HepG2 (cell line): ENCODE measurements around the gene SPI1. TPM values are rescaled to one million over a fixed set of nuclear protein-coding genes. Genes with fewer than 3 reads are reported as not detected.

Source experiments
- ATAC-seq: fragments of 200-7000 bp; cut with Tn5 transposase; 3 replicates; pipeline ENCODE4 v1.9.1; 2020; ENCODE audit warnings: mild to moderate bottlenecking, moderate library complexity
- BruUV-seq: library from RNA; stranded (reverse); fragments of 400-500 nt; replicated peaks from 2 replicates; lab custom pipeline; 2021; lab: Mats Ljungman, UMichigan
- CTCF ChIA-PET: fragments of 300-600 bp; formaldehyde crosslinking; extraction: SDS; loops from one replicate; lab custom pipeline; 2021; ENCODE audit warnings: low total read pairs, inconsistent platforms, low intra/inter-chr PET ratio; lab: Yijun Ruan, JAX
- POLR2A ChIA-PET: fragments of 350-600 bp; sonication (Branson Sonifier 250); formaldehyde crosslinking; loops from one replicate; lab custom pipeline; 2020; ENCODE audit warnings: antibody characterized with exemption, inconsistent platforms; lab: Yijun Ruan, JAX
- DNase-seq: peaks from one replicate; pipeline ENCODE4 v3.0.0-alpha.2; 2015; ENCODE audit warnings: low spot score
- FAIRE-seq: peaks from 3 replicates; lab custom pipeline; 2011; peaks lifted over from hg19 to GRCh38; lab: Jason Lieb, UNC
- H2AFZ ChIP-seq: one replicate; pipeline ENCODE4 v1.6.1; 2011; ENCODE audit warnings: low read length, inconsistent platforms
- H3K27ac ChIP-seq: fragments of 300-600 bp; 3 replicates; pipeline ENCODE4 v1.8.0; 2011; ENCODE audit warnings: mixed run types, mild to moderate bottlenecking, mixed read lengths, low read length, inconsistent platforms; ENCODE audit not compliant: insufficient read depth; ENCODE audit errors: extremely low read length
- H3K27me3 ChIP-seq, 2 experiments: fragments of 200-600 bp in 1 of 2; 2 replicates in 1 of 2; 3 replicates in 1 of 2; pipeline versions ENCODE4 v1.6.0 to v1.8.0; 2011; ENCODE audit warnings: low read length in 2 of 2, mild to moderate bottlenecking in 2 of 2, moderate library complexity in 2 of 2, inconsistent platforms in 1 of 2; ENCODE audit not compliant: insufficient read depth in 2 of 2, control insufficient read depth in 1 of 2
- H3K36me3 ChIP-seq, 2 experiments: fragments of 200-600 bp in 1 of 2; replicated peaks in 1 of 2; 2 replicates in 1 of 2; 3 replicates in 1 of 2; pipeline versions ENCODE4 v1.5.1 to v1.8.0; 2011; ENCODE audit warnings: low read length in 2 of 2, inconsistent platforms in 1 of 2; ENCODE audit not compliant: insufficient read depth in 2 of 2, control insufficient read depth in 1 of 2
- H3K4me1 ChIP-seq: 2 replicates; pipeline ENCODE4 v1.5.1; 2012; ENCODE audit warnings: low read length, inconsistent platforms; ENCODE audit not compliant: insufficient read depth
- H3K4me2 ChIP-seq: 2 replicates; pipeline ENCODE4 v1.6.0; 2011; ENCODE audit warnings: low read depth, low read length, inconsistent platforms
- H3K4me3 ChIP-seq, 3 experiments: fragments of 200-600 bp in 1 of 3; sonication (generic), shearing (Covaris generic) in 1 of 3; replicated peaks in 1 of 3; 2 replicates each; pipeline ENCODE4 v1.5.1; 2011 to 2016; ENCODE audit warnings: low read length in 3 of 3, inconsistent platforms in 2 of 3, low read depth in 2 of 3, mild to moderate bottlenecking in 2 of 3, control low read depth in 1 of 3, mixed read lengths in 1 of 3; ENCODE audit not compliant: insufficient read depth in 1 of 3
- H3K79me2 ChIP-seq: one replicate; pipeline ENCODE4 v1.6.1; 2011; ENCODE audit warnings: low read length, inconsistent platforms; ENCODE audit not compliant: insufficient read depth
- H3K9ac ChIP-seq: 2 replicates; pipeline ENCODE4 v1.6.0; 2011; ENCODE audit warnings: mild to moderate bottlenecking, low read depth, low read length, inconsistent platforms; ENCODE audit not compliant: insufficient read depth
- H3K9me3 ChIP-seq: 2 replicates; pipeline ENCODE4 v1.5.1; 2012; ENCODE audit warnings: mild to moderate bottlenecking, low read length
- H4K20me1 ChIP-seq: 2 replicates; pipeline ENCODE4 v1.6.0; 2011; ENCODE audit warnings: inconsistent platforms, mild to moderate bottlenecking, low read length, moderate library complexity; ENCODE audit not compliant: insufficient read depth
- BRD4 ChIP-seq: sonication (generic); formaldehyde crosslinking; IDR thresholded peaks from 2 replicates; pipeline ENCODE4 v1.4.0; 2020; ENCODE audit warnings: missing genetic modification reagents
- ESRRA ChIP-seq: sonication (generic); formaldehyde crosslinking; IDR thresholded peaks from 2 replicates; pipeline ENCODE4 v1.5.1; 2020; ENCODE audit warnings: mild to moderate bottlenecking, low read depth, missing genetic modification reagents
- HDAC6 ChIP-seq: fragments of 200-600 bp; sonication (generic); IDR thresholded peaks from 2 replicates; pipeline ENCODE4 v1.7.0; 2017; ENCODE audit warnings: mild to moderate bottlenecking, antibody characterized with exemption, low read length, low read depth
- JUNB ChIP-seq: sonication (generic); formaldehyde crosslinking; IDR thresholded peaks from 2 replicates; pipeline ENCODE4 v1.8.0; 2022; ENCODE audit warnings: missing genetic modification reagents, mild to moderate bottlenecking, borderline replicate concordance
- KAT8 ChIP-seq: IDR thresholded peaks from 2 replicates; pipeline ENCODE4 v1.6.1; 2016; ENCODE audit warnings: missing genetic modification reagents, missing compliant biosample characterization
- KLF13 ChIP-seq: sonication (generic); formaldehyde crosslinking; IDR thresholded peaks from 2 replicates; pipeline ENCODE4 v1.4.0; 2020; ENCODE audit warnings: mild to moderate bottlenecking, missing genetic modification reagents
- MEIS2 ChIP-seq: sonication (generic); formaldehyde crosslinking; IDR thresholded peaks from 2 replicates; pipeline ENCODE4 v1.9.0; 2021; ENCODE audit warnings: mild to moderate bottlenecking, missing genetic modification reagents
- MXI1 ChIP-seq: IDR thresholded peaks from 3 replicates; pipeline ENCODE4 v1.6.1; 2012; ENCODE audit warnings: low read depth, low read length, inconsistent platforms, borderline replicate concordance
- NFYB ChIP-seq: sonication (generic); formaldehyde crosslinking; IDR thresholded peaks from 2 replicates; pipeline ENCODE4 v1.4.0; 2020; ENCODE audit warnings: missing genetic modification reagents
- SCMH1 ChIP-seq: sonication (generic); formaldehyde crosslinking; IDR thresholded peaks from 2 replicates; pipeline ENCODE4 v1.9.0; 2021; ENCODE audit warnings: missing genetic modification reagents, mild to moderate bottlenecking, borderline replicate concordance
- SIN3B ChIP-seq: fragments of 150-350 bp; IDR thresholded peaks from 2 replicates; pipeline ENCODE4 v1.6.1; 2014; ENCODE audit warnings: low read length
- ZC3H4 ChIP-seq: sonication (generic); formaldehyde crosslinking; IDR thresholded peaks from 2 replicates; pipeline ENCODE4 v1.4.0; 2020; ENCODE audit warnings: missing genetic modification reagents, borderline replicate concordance
- ZFX ChIP-seq: sonication (generic); formaldehyde crosslinking; IDR thresholded peaks from 2 replicates; pipeline ENCODE4 v1.4.0; 2020; ENCODE audit warnings: mild to moderate bottlenecking, low read depth, missing genetic modification reagents, moderate library complexity
- ZNF546 ChIP-seq: sonication (generic); formaldehyde crosslinking; conservative IDR thresholded peaks from 2 replicates; pipeline ENCODE4 v1.8.1; 2023; ENCODE audit warnings: mild to moderate bottlenecking, missing genetic modification reagents
- ZNF724P ChIP-seq: sonication (generic); formaldehyde crosslinking; IDR thresholded peaks from 2 replicates; pipeline ENCODE4 v1.8.0; 2022; ENCODE audit warnings: missing genetic modification reagents, borderline replicate concordance
- ZNF816 ChIP-seq: sonication (generic); formaldehyde crosslinking; IDR thresholded peaks from 2 replicates; pipeline ENCODE4 v1.8.0; 2022; ENCODE audit warnings: missing genetic modification reagents, mild to moderate bottlenecking, borderline replicate concordance
- ZNF891 ChIP-seq: sonication (generic); formaldehyde crosslinking; IDR thresholded peaks from 2 replicates; pipeline ENCODE4 v1.5.0; 2020; ENCODE audit warnings: mild to moderate bottlenecking, missing genetic modification reagents
- WGBS: methylation state at CpG from one replicate; pipeline ENCODE4 v1.1.6; 2017; ENCODE audit warnings: low lambda C conversion rate; 5-methylcytosine and 5-hydroxymethylcytosine counted together
- in situ Hi-C: cut with HindIII; loops from 2 replicates; pipeline ENCODE4 v1.10.0; 2017; ENCODE audit warnings: low pct_unique_long_range_greater_than_20kb; ENCODE audit not compliant: extremely low pct_ligation_motif_present
- intact Hi-C: fragments of 100-400 bp; cut with micrococcal nuclease; formaldehyde crosslinking; loops from one replicate; pipeline ENCODE4 v1.10.0; 2022; ENCODE audit not compliant: unreplicated experiment
- polyA plus RNA-seq, 8 experiments: library from polyadenylated mRNA; depleted of rRNA in 3 of 8; stranded (reverse) in 7 of 8; unstranded in 1 of 8; fragments of >200 nt; fragmentation: Illumina TruSeq in 4 of 8; extraction: Trizol in 4 of 8; gene quantifications; 2 replicates each; pipeline versions ENCODE4 v1.2.1 to v1.2.3, GENCODE V29; 2011 to 2016; ENCODE audit warnings: low read depth in 4 of 8, missing spikeins in 1 of 8, mixed read lengths in 1 of 8; ENCODE audit not compliant: insufficient read depth in 1 of 8
- total RNA-seq, 5 experiments: library from RNA; depleted of rRNA; stranded (reverse); fragments of >200 nt; fragmentation: Illumina TruSeq; extraction: Trizol; gene quantifications; 2 replicates each; pipeline ENCODE4 v1.2.3, GENCODE V29; 2016; ENCODE audit warnings: low read depth in 1 of 5
- TF ChIP-seq, protein P1 (sequence below): sonication (generic); formaldehyde crosslinking; IDR thresholded peaks from 2 replicates; pipeline ENCODE4 v1.4.0; 2020; ENCODE audit warnings: missing genetic modification reagents, borderline replicate concordance
- TF ChIP-seq, protein P2 (sequence below): sonication (generic); formaldehyde crosslinking; IDR thresholded peaks from 2 replicates; pipeline ENCODE4 v1.9.0; 2021; ENCODE audit warnings: missing genetic modification reagents, mild to moderate bottlenecking, borderline replicate concordance
- TF ChIP-seq, protein P3 (sequence below): sonication (generic); formaldehyde crosslinking; IDR thresholded peaks from 2 replicates; pipeline ENCODE4 v1.8.0; 2022; ENCODE audit warnings: mild to moderate bottlenecking, missing genetic modification reagents, moderate library complexity

Gene SPI1
- total and polyA plus RNA-seq, 2 of the 13 experiments (the other 11 are each of a cell fraction or from before 2014, with no cell fraction given): not detected

DNA sequence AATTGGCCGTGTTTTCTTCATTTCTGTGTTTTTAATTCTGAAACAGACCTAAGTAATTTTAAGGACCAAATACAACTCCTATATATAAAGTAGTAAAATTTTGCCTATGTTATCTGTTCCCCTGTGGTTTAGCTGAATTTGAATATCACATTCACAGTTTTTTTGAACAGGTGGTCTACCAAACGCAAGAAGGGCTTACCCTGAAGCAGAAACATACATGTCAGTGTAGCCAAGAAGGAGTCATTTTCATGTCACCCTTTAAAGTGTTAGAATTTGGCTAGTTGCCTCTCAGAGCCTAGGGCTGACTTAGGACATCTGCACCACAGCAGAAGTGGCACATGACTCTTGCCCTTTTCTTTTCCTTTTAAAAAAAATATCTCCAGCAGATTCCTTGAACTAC is 60.2 kb downstream of the SPI1 start (continued):
- TF ChIP-seq, protein P1, sequence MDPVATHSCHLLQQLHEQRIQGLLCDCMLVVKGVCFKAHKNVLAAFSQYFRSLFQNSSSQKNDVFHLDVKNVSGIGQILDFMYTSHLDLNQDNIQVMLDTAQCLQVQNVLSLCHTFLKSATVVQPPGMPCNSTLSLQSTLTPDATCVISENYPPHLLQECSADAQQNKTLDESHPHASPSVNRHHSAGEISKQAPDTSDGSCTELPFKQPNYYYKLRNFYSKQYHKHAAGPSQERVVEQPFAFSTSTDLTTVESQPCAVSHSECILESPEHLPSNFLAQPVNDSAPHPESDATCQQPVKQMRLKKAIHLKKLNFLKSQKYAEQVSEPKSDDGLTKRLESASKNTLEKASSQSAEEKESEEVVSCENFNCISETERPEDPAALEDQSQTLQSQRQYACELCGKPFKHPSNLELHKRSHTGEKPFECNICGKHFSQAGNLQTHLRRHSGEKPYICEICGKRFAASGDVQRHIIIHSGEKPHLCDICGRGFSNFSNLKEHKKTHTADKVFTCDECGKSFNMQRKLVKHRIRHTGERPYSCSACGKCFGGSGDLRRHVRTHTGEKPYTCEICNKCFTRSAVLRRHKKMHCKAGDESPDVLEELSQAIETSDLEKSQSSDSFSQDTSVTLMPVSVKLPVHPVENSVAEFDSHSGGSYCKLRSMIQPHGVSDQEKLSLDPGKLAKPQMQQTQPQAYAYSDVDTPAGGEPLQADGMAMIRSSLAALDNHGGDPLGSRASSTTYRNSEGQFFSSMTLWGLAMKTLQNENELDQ: no peak
- TF ChIP-seq KLF13: no peak
- TF ChIP-seq BRD4 (CRISPR knock-in tag): no peak
- no peak for TF ChIP-seq SCMH1 (CRISPR knock-in tag)
- no peak for TF ChIP-seq ZC3H4 (CRISPR knock-in tag)
- TF ChIP-seq SIN3B: no peak
- TF ChIP-seq MEIS2: no peak
- TF ChIP-seq ZFX (CRISPR knock-in tag): no peak

DNA sequence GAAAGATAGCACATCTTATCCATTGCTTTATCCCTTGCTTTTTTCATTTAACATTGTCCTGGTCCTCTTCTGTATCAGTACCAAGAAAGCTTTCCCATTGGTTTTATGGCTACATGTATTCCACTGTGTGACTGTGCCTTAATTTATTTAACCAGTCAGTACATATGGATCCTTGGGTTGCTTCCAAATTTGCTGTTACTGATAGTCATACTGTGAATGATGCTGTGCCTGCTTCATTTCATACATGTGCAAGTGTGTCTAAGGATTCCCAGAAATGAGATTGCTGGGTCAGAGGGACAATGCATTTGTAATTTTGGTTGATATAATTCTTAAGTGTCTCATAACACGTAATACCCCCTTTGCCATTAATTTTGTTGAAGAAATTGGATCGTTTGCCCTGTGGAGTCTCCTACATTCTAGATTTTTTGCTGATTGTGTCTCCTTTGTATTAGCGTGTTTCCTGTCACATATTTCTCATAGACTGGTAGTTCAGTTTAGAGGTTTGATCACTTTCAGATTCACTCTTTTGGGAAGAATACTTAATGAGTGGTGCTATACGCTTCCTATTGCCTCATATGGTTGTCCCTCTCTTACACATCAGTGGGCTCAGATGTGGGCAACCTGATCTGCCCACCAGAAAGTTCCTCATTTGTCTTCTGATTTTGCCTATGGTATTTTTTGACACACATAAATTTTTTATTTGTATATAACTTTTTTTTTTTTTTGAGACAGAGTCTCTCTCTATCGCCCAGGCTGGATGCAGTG is 61.1 kb downstream of the SPI1 start:
- Histone ChIP-seq H4K20me1 (no peaks in the 10 kb centered on the region), H3K36me3 (peaks cover 4 to 36% of the 10 kb centered on the region in 2 experiments; a peak in 4 of 5 replicates), H3K79me2 (no peaks in the 10 kb centered on the region), H3K9me3 (no peaks in the 10 kb centered on the region), H3K9ac (no peak overlapping the region), H3K4me1 (no peaks in the 10 kb centered on the region), H3K27me3 (no peaks in the 10 kb centered on the region), H3K27ac (no peak overlapping the region), H3K4me3 (no peak overlapping the region), H3K4me2 (no peak overlapping the region), H2AFZ (no peak overlapping the region)
- in situ Hi-C loops: no loop called here
- BruUV-seq: no TSS peak
- DNase-seq (no peak), ATAC-seq (no peak), FAIRE-seq (no peak)
- 95% methylated on average over 5 of the region's 5 CpGs for WGBS
- ChIA-PET POLR2A (no interaction called here), CTCF (no interaction called here)
- intact Hi-C loops: no loop called here
- no peak for TF ChIP-seq ZNF724P (CRISPR knock-in tag)
- TF ChIP-seq HDAC6: no peak
- TF ChIP-seq KAT8 (CRISPR knock-in tag): no peak
- no peak for TF ChIP-seq ZNF891 (CRISPR knock-in tag)
- TF ChIP-seq ZNF546 (CRISPR knock-in tag): no peak
- TF ChIP-seq, protein P2, sequence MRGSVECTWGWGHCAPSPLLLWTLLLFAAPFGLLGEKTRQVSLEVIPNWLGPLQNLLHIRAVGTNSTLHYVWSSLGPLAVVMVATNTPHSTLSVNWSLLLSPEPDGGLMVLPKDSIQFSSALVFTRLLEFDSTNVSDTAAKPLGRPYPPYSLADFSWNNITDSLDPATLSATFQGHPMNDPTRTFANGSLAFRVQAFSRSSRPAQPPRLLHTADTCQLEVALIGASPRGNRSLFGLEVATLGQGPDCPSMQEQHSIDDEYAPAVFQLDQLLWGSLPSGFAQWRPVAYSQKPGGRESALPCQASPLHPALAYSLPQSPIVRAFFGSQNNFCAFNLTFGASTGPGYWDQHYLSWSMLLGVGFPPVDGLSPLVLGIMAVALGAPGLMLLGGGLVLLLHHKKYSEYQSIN (CRISPR knock-in tag): no peak
- TF ChIP-seq MXI1: no peak
- no peak for TF ChIP-seq ESRRA (CRISPR knock-in tag)
- TF ChIP-seq ZNF816 (CRISPR knock-in tag): no peak
- no peak for TF ChIP-seq JUNB (CRISPR knock-in tag)
- TF ChIP-seq, protein P3, sequence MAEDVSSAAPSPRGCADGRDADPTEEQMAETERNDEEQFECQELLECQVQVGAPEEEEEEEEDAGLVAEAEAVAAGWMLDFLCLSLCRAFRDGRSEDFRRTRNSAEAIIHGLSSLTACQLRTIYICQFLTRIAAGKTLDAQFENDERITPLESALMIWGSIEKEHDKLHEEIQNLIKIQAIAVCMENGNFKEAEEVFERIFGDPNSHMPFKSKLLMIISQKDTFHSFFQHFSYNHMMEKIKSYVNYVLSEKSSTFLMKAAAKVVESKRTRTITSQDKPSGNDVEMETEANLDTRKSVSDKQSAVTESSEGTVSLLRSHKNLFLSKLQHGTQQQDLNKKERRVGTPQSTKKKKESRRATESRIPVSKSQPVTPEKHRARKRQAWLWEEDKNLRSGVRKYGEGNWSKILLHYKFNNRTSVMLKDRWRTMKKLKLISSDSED (CRISPR knock-in tag): no peak
- TF ChIP-seq NFYB: no peak
